Measurements from ENCODE around the gene RGS5. TPM values are rescaled to one million over a fixed set of nuclear protein-coding genes. Genes with fewer than 3 reads are reported as not detected.

RGS5 gene
- total and polyA plus RNA-seq, 7 donors = 2.8 to 285 (median 155) TPM

GRCh38 chr1:163197022-163197421 is 5.7 kb downstream of the RGS5 start:
- no peaks in the 10 kb centered on the region for H3K9me3 ChIP-seq
- no peaks in the 10 kb centered on the region for H3K36me3 ChIP-seq
- DNase-seq = no peak
- H3K4me3 ChIP-seq = no peak overlapping the region
- 61 to 88% methylated on average over 4 of the region's 4 CpGs for WGBS, 2 donors
- H3K27me3 ChIP-seq = no peaks in the 10 kb centered on the region
- no peak overlapping the region for H3K27ac ChIP-seq
- peaks cover 0 to 19% (median 8%) of the 10 kb centered on the region in 4 donors for H3K4me1 ChIP-seq
- TF ChIP-seq EP300 (IDR thresholded peaks at IDR 0.05) (no peak), POLR2AphosphoS5 (IDR thresholded peaks at IDR 0.05) (no peak), POLR2A (IDR thresholded peaks at IDR 0.05) (no peak), CTCF (IDR thresholded peaks at IDR 0.05) (no peak)
- intact Hi-C loops (cut with DNase I) = no loop called here

GRCh38 chr1:163196449-163196787 is 6.3 kb downstream of the RGS5 start:
- intact Hi-C loops (cut with DNase I) = no loop called here
- no peaks in the 10 kb centered on the region for H3K9me3 ChIP-seq
- H3K4me3 ChIP-seq = no peak overlapping the region
- TF ChIP-seq POLR2AphosphoS5 (IDR thresholded peaks at IDR 0.05) (no peak), POLR2A (IDR thresholded peaks at IDR 0.05) (no peak), CTCF (IDR thresholded peaks at IDR 0.05) (no peak), EP300 (IDR thresholded peaks at IDR 0.05) (no peak)
- H3K36me3 ChIP-seq = no peaks in the 10 kb centered on the region
- H3K27ac ChIP-seq = no peak overlapping the region
- DNase-seq = no peak
- no peaks in the 10 kb centered on the region for H3K27me3 ChIP-seq
- H3K4me1 ChIP-seq = peaks cover 0 to 17% (median 8%) of the 10 kb centered on the region in 4 donors

- intact Hi-C loops (cut with DNase I) = no loop called here
- WGBS, 2 donors = 53 to 59% methylated on average over 5 of the region's 5 CpGs
- Histone ChIP-seq H3K27ac (no peak overlapping the region), H3K4me3 (no peak overlapping the region), H3K4me1 (peaks cover 0 to 17% (median 8%) of the 10 kb centered on the region in 4 donors), H3K9me3 (no peaks in the 10 kb centered on the region), H3K36me3 (no peaks in the 10 kb centered on the region), H3K27me3 (no peaks in the 10 kb centered on the region)
- DNase-seq = no peak
- TF ChIP-seq EP300 (IDR thresholded peaks at IDR 0.05) (no peak), POLR2AphosphoS5 (IDR thresholded peaks at IDR 0.05) (no peak), POLR2A (IDR thresholded peaks at IDR 0.05) (no peak), CTCF (IDR thresholded peaks at IDR 0.05) (no peak)
Observed at GRCh38 chr1:163195728-163196448, 6.8 kb downstream of the RGS5 start.

- H3K27ac ChIP-seq = no peak overlapping the region
- H3K36me3 ChIP-seq = no peaks in the 10 kb centered on the region
- TF ChIP-seq POLR2A (IDR thresholded peaks at IDR 0.05) = no peak
- TF ChIP-seq POLR2AphosphoS5 (IDR thresholded peaks at IDR 0.05) = no peak
- no peak for TF ChIP-seq EP300 (IDR thresholded peaks at IDR 0.05)
- no peak for TF ChIP-seq CTCF (IDR thresholded peaks at IDR 0.05)
- no peaks in the 10 kb centered on the region for H3K9me3 ChIP-seq
- 77 to 91% methylated on average over 1 of the region's 1 CpG for WGBS, 2 donors
- no peak for DNase-seq
- no peaks in the 10 kb centered on the region for H3K27me3 ChIP-seq
- no peak overlapping the region for H3K4me3 ChIP-seq
- intact Hi-C loops (cut with DNase I) = no loop called here
- H3K4me1 ChIP-seq = peaks cover 0 to 6% (median 2%) of the 10 kb centered on the region in 4 donors
Observed at GRCh38 chr1:163191301-163191700, 11.4 kb downstream of the RGS5 start.

GRCh38 chr1:163188947-163189346 is 13.8 kb downstream of the RGS5 start:
- DNase-seq = no peak
- H3K4me1 ChIP-seq = peaks cover 0 to 4% (median 0%) of the 10 kb centered on the region in 4 donors
- H3K9me3 ChIP-seq = no peaks in the 10 kb centered on the region
- WGBS, 2 donors = 46 to 86% methylated on average over 3 of the region's 3 CpGs
- TF ChIP-seq EP300 (IDR thresholded peaks at IDR 0.05) (no peak), POLR2AphosphoS5 (IDR thresholded peaks at IDR 0.05) (no peak), CTCF (IDR thresholded peaks at IDR 0.05) (no peak)
- intact Hi-C loops (cut with DNase I) = no loop called here
- H3K4me3 ChIP-seq = no peak overlapping the region
- no peaks in the 10 kb centered on the region for H3K36me3 ChIP-seq
- H3K27me3 ChIP-seq = no peaks in the 10 kb centered on the region
- no peak overlapping the region for H3K27ac ChIP-seq

Data from sigmoid colon (tissue), 7 donors.